ENCODE results near the gene SNX5. TPM values are rescaled to one million over a fixed set of nuclear protein-coding genes. Genes with fewer than 3 reads are reported as not detected.

SNX5 gene
- total and polyA plus RNA-seq, 9 of the 15 experiments (the other 6 are each of a cell fraction or from before 2014, with no cell fraction given), result 53.5 to 276 (median 160) TPM

- Histone ChIP-seq H3K9ac (ENCODE audit: insufficient read depth in 1 of 2, low read depth in 2 of 2, low read length in 2 of 2) (no peak overlapping the region), H2AFZ (ENCODE audit: low read depth, low read length) (no peak overlapping the region), H4K20me1 (replicated peaks; ENCODE audit: control insufficient read depth, insufficient read depth, low read length) (peaks cover 5% of the 10 kb centered on the region; the same call in 1 of the 2 replicates), H3K27ac (ENCODE audit: extremely low read depth, low read depth, low read length) (no peak overlapping the region), H3K4me2 (ENCODE audit: insufficient read depth, low read length) (no peak overlapping the region), H3K36me3 (ENCODE audit: control insufficient read depth, insufficient read depth, low read length) (no peaks in the 10 kb centered on the region), H3K4me3 (no peak overlapping the region), H3K27me3 (ENCODE audit: control insufficient read depth in 2 of 2, insufficient read depth in 2 of 2, low read length in 2 of 2) (no peaks in the 10 kb centered on the region), H3K9me3 (replicated peaks; ENCODE audit: control insufficient read depth, insufficient read depth, low read depth, low read length) (no peaks in the 10 kb centered on the region), H3K79me2 (ENCODE audit: control insufficient read depth, insufficient read depth, low read length) (no peaks in the 10 kb centered on the region), H3K9me1 (ENCODE audit: control insufficient read depth, insufficient read depth, low read length) (no peaks in the 10 kb centered on the region), H3K4me1 (replicated peaks in 1 of 2; ENCODE audit: control insufficient read depth in 2 of 2, insufficient read depth in 2 of 2, low read length in 2 of 2) (peaks cover 4 to 14% of the 10 kb centered on the region in 2 experiments; a peak in 3 of 5 replicates)
- ChIA-PET CTCF (ENCODE audit: low intra/inter-chr PET ratio) (no interaction called here), POLR2A (no interaction called here)
- FAIRE-seq, result no peak
- WGBS (ENCODE audit: insufficient coverage, low coverage, missing lambda C conversion rate), result 64% methylated on average over 15 of the region's 22 CpGs
- intact Hi-C loops (cut with micrococcal nuclease) (no loop called here), in situ Hi-C loops (cut with MboI) (no loop called here)
- BruUV-seq (replicated peaks), result no TSS peak
- DNase-seq (ENCODE audit: extremely low read depth in 1 of 4, low spot score in 3 of 4), result no peak
- TF ChIP-seq DEAF1 (CRISPR knock-in tag; IDR thresholded peaks at IDR 0.05), result no peak
- no peak for TF ChIP-seq FOXK1 (CRISPR knock-in tag; IDR thresholded peaks at IDR 0.05; ENCODE audit: borderline replicate concordance)
- TF ChIP-seq RHOXF2B (CRISPR knock-in tag; conservative IDR thresholded peaks at IDR 0.05), result no peak
- no peak for ATAC-seq
These were observed 39.8 kb downstream of the SNX5 start for GRCh38 chr20:17928633-17929311.

GRCh38 chr20:17928211-17928611 lies 40.4 kb downstream of the SNX5 start:
- no peak for TF ChIP-seq NR2C1 (IDR thresholded peaks at IDR 0.05)
- no peak for TF ChIP-seq NR2C1 (tag; IDR thresholded peaks at IDR 0.05)
- no peaks in the 10 kb centered on the region for H3K36me3 ChIP-seq (ENCODE audit: control insufficient read depth, insufficient read depth, low read length)
- DNase-seq (ENCODE audit: extremely low read depth in 1 of 4, low spot score in 3 of 4), result no peak
- CTCF ChIA-PET (ENCODE audit: low intra/inter-chr PET ratio), result no interaction called here
- no peak for FAIRE-seq
- peaks cover 4 to 14% of the 10 kb centered on the region in 2 experiments; a peak in 3 of 5 replicates for H3K4me1 ChIP-seq (replicated peaks in 1 of 2; ENCODE audit: control insufficient read depth in 2 of 2, insufficient read depth in 2 of 2, low read length in 2 of 2)
- in situ Hi-C loops (cut with MboI) (no loop called here), intact Hi-C loops (cut with micrococcal nuclease) (no loop called here)
- H3K9me1 ChIP-seq (ENCODE audit: control insufficient read depth, insufficient read depth, low read length), result no peaks in the 10 kb centered on the region
- H3K4me2 ChIP-seq (ENCODE audit: insufficient read depth, low read length), result no peak overlapping the region
- H3K79me2 ChIP-seq (ENCODE audit: control insufficient read depth, insufficient read depth, low read length), result no peaks in the 10 kb centered on the region
- ATAC-seq, result no peak
- no peak overlapping the region for H2AFZ ChIP-seq (ENCODE audit: low read depth, low read length)
- no peaks in the 10 kb centered on the region for H3K27me3 ChIP-seq (ENCODE audit: control insufficient read depth in 2 of 2, insufficient read depth in 2 of 2, low read length in 2 of 2)
- no peak overlapping the region for H3K4me3 ChIP-seq
- H3K9me3 ChIP-seq (replicated peaks; ENCODE audit: control insufficient read depth, insufficient read depth, low read depth, low read length), result no peaks in the 10 kb centered on the region
- H4K20me1 ChIP-seq (replicated peaks; ENCODE audit: control insufficient read depth, insufficient read depth, low read length), result peaks cover 5% of the 10 kb centered on the region; the same call in 1 of the 2 replicates
- no peak overlapping the region for H3K27ac ChIP-seq (ENCODE audit: extremely low read depth, low read depth, low read length)
- H3K9ac ChIP-seq (ENCODE audit: insufficient read depth in 1 of 2, low read depth in 2 of 2, low read length in 2 of 2), result no peak overlapping the region
- WGBS (ENCODE audit: insufficient coverage, low coverage, missing lambda C conversion rate), result 59% methylated on average over 6 of the region's 7 CpGs
- POLR2A ChIA-PET, result no interaction called here
- BruUV-seq (replicated peaks), result no TSS peak

Measured in K562 (cell line).